Measurements from ENCODE around the gene ZNF304.

GRCh38 chr19:57406516-57407123, 55.5 kb downstream of the ZNF304 start:
- peak; percentile 72 for TF ChIP-seq CTCF (conservative IDR thresholded peaks at IDR 0.05; ENCODE audit: low read depth, low read length)
- no peak for TF ChIP-seq CHD1 (IDR thresholded peaks at IDR 0.05; ENCODE audit: low read depth, low read length)
- TF ChIP-seq USF2 (IDR thresholded peaks at IDR 0.05; ENCODE audit: low read depth, low read length): no peak
- TF ChIP-seq RAD21 (IDR thresholded peaks at IDR 0.05; ENCODE audit: low read length): peak; percentile 75

All from IMR-90 (cell line).